ENCODE data around the gene NOVA2.

Gene NOVA2

DNA sequence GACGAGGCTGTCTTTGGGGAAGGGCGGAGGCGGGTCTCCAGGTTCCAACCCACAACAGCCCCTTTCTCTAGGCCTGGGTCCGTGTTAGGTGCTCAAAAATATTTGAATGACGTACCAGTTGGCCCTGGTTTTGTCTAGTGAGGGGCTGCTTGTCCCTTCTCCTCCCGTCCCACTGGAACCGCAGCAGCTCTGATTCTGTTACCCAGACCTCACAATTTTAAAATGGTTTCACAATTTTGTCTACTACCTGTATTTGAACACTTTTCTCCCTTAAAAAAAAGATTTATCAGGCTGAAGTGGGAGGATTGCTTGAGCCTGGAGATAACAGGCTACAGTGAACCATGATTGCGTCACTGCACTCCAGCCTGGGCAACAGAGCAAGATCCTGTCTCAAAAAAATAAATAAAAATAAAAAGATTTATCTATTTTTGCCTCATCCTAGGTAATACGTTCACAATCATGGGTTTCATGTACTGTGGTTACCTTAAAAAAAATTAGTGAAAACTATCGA, 86.4 kb downstream of the NOVA2 start:
- DNase-seq, result no peak

DNA sequence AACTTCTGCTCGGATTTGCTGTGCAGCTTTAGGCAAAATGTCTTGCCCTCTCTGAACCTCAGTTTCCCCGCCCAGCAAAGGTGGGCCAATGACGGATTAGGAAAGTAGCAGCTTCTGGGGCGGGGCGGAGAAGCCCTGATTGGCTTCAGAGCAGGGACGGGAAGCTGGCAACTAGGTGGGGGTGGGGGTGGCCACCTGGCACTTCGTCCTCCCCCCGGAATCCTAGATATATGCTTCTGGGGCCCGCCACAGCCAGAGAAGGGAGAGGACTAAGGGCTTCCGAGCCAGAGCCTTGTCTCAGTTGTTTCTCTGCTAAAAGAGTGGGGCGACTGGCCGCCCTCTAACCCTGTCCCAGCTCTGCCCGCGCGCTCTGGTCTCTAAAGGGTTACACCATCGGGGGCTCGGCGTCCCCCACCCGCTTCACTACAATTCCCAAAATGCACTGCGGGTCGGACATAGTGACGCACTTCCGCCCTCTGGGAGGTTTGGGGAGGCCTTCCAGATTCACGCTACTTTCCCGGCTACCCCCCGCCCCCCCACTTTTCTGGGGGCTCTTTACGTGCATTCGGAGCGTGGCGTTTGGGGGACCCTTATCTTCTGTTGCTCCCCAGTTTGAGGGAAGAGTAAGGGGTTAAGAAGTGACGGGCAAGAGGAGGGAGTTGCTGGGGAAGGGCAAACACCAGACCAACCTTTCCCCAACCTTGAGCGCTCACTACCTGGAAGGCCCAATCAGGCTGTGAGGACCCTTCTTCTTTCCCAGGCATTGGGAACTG, 87.1 kb downstream of the NOVA2 start:
- peak; percentile 91 for DNase-seq

DNA sequence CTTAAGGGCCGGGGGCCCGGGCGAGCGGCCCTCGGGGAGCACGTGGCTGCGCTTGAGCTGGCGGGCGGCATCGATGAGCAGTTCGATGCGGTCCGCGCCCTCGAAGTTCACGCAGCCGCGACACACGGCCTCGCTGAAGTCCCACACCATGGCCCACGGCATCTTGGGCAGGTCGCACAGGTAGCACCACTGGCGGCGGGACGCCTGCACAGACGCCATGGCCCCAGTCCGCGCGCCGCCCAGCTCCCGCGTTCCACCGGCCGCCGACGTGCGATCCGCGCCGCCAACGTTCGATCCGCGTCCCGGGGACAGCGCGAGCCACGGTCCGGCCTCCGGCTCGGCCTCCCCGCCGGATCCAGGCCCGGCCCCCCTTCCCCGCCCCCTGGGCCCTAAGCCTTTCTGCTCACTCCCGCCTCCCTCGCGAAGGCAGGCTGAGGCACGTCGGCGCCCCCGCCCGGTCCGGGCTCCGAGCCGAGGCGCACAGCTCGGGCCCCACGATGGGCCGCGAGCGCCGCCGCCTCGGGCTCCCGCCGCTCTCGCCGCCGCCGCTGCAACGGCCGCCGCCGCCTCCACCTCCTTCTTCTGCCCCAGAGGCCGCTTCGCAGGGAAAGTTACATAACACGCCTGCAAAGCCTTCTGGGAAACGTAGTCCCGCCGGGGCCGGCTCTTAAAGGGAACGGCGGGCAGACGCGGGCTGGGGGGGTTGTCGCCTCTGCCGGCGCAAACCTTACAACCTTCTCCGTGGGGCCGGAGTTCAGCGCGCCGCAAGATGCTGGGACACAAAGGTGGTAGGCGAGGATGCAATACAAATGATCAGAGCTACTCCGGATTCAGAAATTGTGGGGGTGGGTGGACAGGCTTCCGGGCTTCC, 87.9 kb downstream of the NOVA2 start, which contains the start of gene IRF2BP1:
IRF2BP1 (minus strand) TSS at position 586 of the 871 bp plus-strand sequence; CDS start at position 219, 367 bp downstream.
- DNase-seq, result peak; percentile 83 to 91

DNA sequence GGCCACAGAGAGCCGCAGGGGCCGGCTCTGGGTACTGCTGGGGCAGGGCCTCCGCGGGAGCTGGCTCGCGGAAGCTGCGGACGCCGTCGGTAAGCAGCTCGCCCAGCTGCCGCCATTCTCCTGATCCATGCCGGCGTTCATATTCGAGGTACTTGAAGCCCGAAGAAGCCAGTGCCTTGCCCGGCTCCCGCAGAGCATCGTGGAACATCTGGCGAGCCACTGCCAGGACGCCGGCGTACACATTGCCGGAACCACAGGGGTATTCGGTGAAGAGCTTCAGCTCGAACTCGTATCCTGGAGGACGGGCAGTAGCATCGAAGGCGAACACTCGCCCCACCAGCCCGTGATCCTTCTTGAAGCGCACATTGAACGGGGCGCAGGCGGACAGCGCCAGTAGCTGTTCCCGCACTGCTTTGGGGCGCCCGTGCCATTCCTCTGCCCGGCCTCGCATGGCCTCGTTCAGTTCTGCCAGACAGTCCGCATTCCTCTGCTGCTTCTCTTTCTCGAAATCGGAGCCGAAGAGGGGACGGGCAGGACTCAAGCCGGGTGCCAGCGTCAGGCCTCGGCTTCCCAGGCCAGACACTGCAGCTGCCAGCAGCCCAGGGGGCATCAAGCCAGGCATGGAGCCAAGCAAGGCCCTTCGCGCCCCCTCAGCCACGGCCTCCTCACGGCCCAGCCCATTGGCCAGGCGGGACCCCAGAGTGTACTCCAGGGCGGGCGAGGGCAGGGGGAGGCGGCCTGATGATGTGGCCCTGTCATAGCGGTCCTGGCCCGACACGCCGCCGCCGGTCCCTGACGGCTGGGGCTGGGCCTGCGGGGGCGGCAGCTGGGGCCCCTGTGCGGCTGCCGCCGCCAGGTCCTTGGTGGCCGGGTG, 88.7 kb downstream of the NOVA2 start:
- DNase-seq, result no peak

DNA sequence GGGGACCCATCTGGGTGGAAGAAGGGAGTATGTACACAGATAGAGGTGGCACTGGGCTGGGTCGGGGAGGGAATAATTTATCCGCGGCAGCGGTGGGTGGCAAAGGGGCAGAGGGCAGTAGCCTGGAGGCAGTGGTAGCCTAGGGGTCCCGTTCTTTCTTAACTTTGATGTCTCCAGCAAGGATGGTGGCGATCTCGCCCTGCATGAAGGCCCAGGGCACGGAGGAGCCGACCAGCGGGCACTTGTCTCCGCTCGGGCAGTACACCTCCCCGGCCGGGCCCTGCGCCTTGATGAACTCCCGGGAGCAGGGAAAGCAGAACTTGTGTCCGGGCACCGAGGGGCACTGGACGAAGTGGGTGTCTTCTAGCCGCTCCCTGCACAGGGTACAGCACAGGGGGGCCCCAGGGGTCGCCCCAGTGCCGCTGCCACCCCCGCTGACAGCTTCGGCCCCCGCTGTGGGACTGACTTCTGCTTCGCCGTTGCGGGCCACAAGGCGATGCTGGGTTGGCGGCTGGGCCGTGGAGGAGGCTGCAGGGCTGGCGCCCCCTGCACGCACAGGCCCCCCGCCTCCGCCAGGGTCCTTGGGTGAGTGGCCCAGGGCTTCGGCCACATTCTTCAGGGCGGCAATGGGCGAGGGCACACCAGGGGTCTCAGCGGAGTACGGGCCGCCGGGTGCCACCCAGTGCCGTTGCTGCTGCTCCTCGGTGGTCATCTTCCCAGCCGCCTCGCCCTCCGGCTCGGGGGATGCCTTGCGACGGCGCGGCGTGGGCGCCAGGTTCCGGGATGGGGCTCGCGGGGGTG, 89.6 kb downstream of the NOVA2 start:
- DNase-seq, result no peak

Data from Kasumi-1 (cell line).